ENCODE results near the gene METTL9. TPM values are rescaled to one million over a fixed set of nuclear protein-coding genes. Genes with fewer than 3 reads are reported as not detected.
A peak's percentile ranks its signal among the peaks of the same experiment; 100 is the strongest.

Gene METTL9
- total and polyA plus RNA-seq, 2 of the 13 experiments (the other 11 are each of a cell fraction or from before 2014, with no cell fraction given), result 123 to 204 TPM

GRCh38 chr16:21685034-21685455 lies 85.7 kb downstream of the METTL9 start (continued):
- TF ChIP-seq RELA (CRISPR knock-in tag; IDR thresholded peaks at IDR 0.05) (no peak), ZNF567 (CRISPR knock-in tag; IDR thresholded peaks at IDR 0.05; ENCODE audit: borderline replicate concordance) (no peak), ZNF687 (CRISPR knock-in tag; IDR thresholded peaks at IDR 0.05) (peak; percentile 35), ZNF564 (CRISPR knock-in tag; IDR thresholded peaks at IDR 0.05) (0 out of 2 replicates have a peak, but pooled peaks have one; percentile 37), CBX2 (IDR thresholded peaks at IDR 0.05; ENCODE audit: low read depth, low read length) (no peak), CBX2 (CRISPR knock-in tag; IDR thresholded peaks at IDR 0.05; ENCODE audit: low read depth) (no peak), ZNF292 (CRISPR knock-in tag; IDR thresholded peaks at IDR 0.05; ENCODE audit: borderline replicate concordance, low read depth) (no peak), GTF2F1 (IDR thresholded peaks at IDR 0.05; ENCODE audit: low read length) (no peak), ZNF788 (CRISPR knock-in tag; IDR thresholded peaks at IDR 0.05; ENCODE audit: borderline replicate concordance) (no peak), REST (IDR thresholded peaks at IDR 0.05; ENCODE audit: borderline replicate concordance in 1 of 2, low read depth in 1 of 2, low read length in 2 of 2) (peak; percentile 81 to 95), HMG20B (CRISPR knock-in tag; conservative IDR thresholded peaks at IDR 0.05) (0 out of 2 replicates have a peak, but pooled peaks have one; percentile 21), MEIS1 (CRISPR knock-in tag; IDR thresholded peaks at IDR 0.05; ENCODE audit: borderline replicate concordance) (no peak), ZNF331 (CRISPR knock-in tag; IDR thresholded peaks at IDR 0.05) (0 out of 2 replicates have a peak, but pooled peaks have one; percentile 45), ZFAT (CRISPR knock-in tag; conservative IDR thresholded peaks at IDR 0.05) (no peak), ZNF18 (CRISPR knock-in tag; IDR thresholded peaks at IDR 0.05; ENCODE audit: insufficient replicate concordance) (no peak), MAZ (IDR thresholded peaks at IDR 0.05; ENCODE audit: borderline replicate concordance, low read depth, low read length) (no peak), MAZ (CRISPR knock-in tag; IDR thresholded peaks at IDR 0.05; ENCODE audit: low read depth) (no peak), ZNF446 (CRISPR knock-in tag; IDR thresholded peaks at IDR 0.05) (no peak), MAF1 (CRISPR knock-in tag; IDR thresholded peaks at IDR 0.05; ENCODE audit: borderline replicate concordance) (no peak), TRIM24 (CRISPR knock-in tag; IDR thresholded peaks at IDR 0.05) (no peak), MBNL3 (CRISPR knock-in tag; conservative IDR thresholded peaks at IDR 0.05) (no peak)

Data from HepG2 (cell line).